Keratinocyte (primary cell): ENCODE data around the gene TXNDC5. TPM values are rescaled to one million over a fixed set of nuclear protein-coding genes. Genes with fewer than 3 reads are reported as not detected.

Experiments used
- DNase-seq: peaks from one replicate; pipeline ENCODE4 v3.0.0-alpha.2; 2011; ENCODE audit warnings: low read depth, missing footprints, low spot score
- FAIRE-seq: peaks from 2 replicates; lab custom pipeline; 2011; peaks lifted over from hg19 to GRCh38; lab: Jason Lieb, UNC
- H2AFZ ChIP-seq: 2 replicates; pipeline ENCODE4 v1.6.0; 2012; ENCODE audit warnings: low read length, control low read depth, inconsistent platforms; ENCODE audit not compliant: control insufficient read depth
- H3K27ac ChIP-seq: 2 replicates; pipeline ENCODE4 v1.5.1; 2011; ENCODE audit warnings: low read length; ENCODE audit not compliant: control insufficient read depth, insufficient read depth
- H3K27me3 ChIP-seq: 3 replicates; pipeline ENCODE4 v1.6.0; 2011; ENCODE audit warnings: low read length; ENCODE audit not compliant: control insufficient read depth, insufficient read depth; ENCODE audit errors: extremely low read depth
- H3K36me3 ChIP-seq, 2 experiments: 2 replicates in 1 of 2; 3 replicates in 1 of 2; pipeline ENCODE4 v1.5.1; 2011; ENCODE audit warnings: low read length in 2 of 2, mild to moderate bottlenecking in 1 of 2; ENCODE audit not compliant: control insufficient read depth in 2 of 2, insufficient read depth in 2 of 2; ENCODE audit errors: extremely low read depth in 1 of 2
- H3K4me1 ChIP-seq: 3 replicates; pipeline ENCODE4 v1.5.1; 2011; ENCODE audit warnings: low read length; ENCODE audit not compliant: control insufficient read depth, insufficient read depth; ENCODE audit errors: extremely low read depth
- H3K4me2 ChIP-seq: 3 replicates; pipeline ENCODE4 v1.6.0; 2011; ENCODE audit warnings: low read depth, low read length; ENCODE audit not compliant: control insufficient read depth, insufficient read depth; ENCODE audit errors: extremely low read depth
- H3K4me3 ChIP-seq, 3 experiments: fragments of 200-600 bp in 1 of 3; sonication (generic) in 1 of 3; 2 replicates in 2 of 3; 3 replicates in 1 of 3; pipeline ENCODE4 v1.5.1; 2011 to 2016; ENCODE audit warnings: low read length in 3 of 3, mild to moderate bottlenecking in 3 of 3, control low read depth in 2 of 3, inconsistent platforms in 1 of 3, low read depth in 1 of 3, mixed read lengths in 1 of 3, mixed run types in 1 of 3, moderate library complexity in 1 of 3; ENCODE audit not compliant: control insufficient read depth in 2 of 3, insufficient read depth in 2 of 3; ENCODE audit errors: extremely low read depth in 1 of 3
- H3K79me2 ChIP-seq: 2 replicates; pipeline ENCODE4 v1.6.0; 2012; ENCODE audit warnings: low read length; ENCODE audit not compliant: control insufficient read depth, insufficient read depth
- H3K9ac ChIP-seq: 3 replicates; pipeline ENCODE4 v1.6.0; 2011; ENCODE audit warnings: low read length; ENCODE audit not compliant: control insufficient read depth, insufficient read depth; ENCODE audit errors: extremely low read depth
- H3K9me1 ChIP-seq: 3 replicates; pipeline ENCODE4 v1.6.0; 2011; ENCODE audit warnings: low read length; ENCODE audit not compliant: control insufficient read depth, insufficient read depth; ENCODE audit errors: extremely low read depth
- H3K9me3 ChIP-seq: 2 replicates; pipeline ENCODE4 v1.5.1; 2012; ENCODE audit warnings: low read depth, low read length; ENCODE audit not compliant: control insufficient read depth
- H4K20me1 ChIP-seq: 3 replicates; pipeline ENCODE4 v1.6.0; 2011; ENCODE audit warnings: low read length; ENCODE audit not compliant: control insufficient read depth, insufficient read depth; ENCODE audit errors: extremely low read depth
- CTCF ChIP-seq, 3 experiments: IDR thresholded peaks in 1 of 3; conservative IDR thresholded peaks in 1 of 3; optimal IDR thresholded peaks in 1 of 3; 2 replicates in 2 of 3; 3 replicates in 1 of 3; pipeline versions ENCODE3 to v1.5.1; 2011; ENCODE audit warnings: low read length in 3 of 3, mild to moderate bottlenecking in 3 of 3, moderate library complexity in 2 of 3, control low read depth in 1 of 3, inconsistent platforms in 1 of 3; ENCODE audit not compliant: insufficient read depth in 2 of 3; ENCODE audit errors: extremely low read depth in 1 of 3
- EZH2 ChIP-seq: IDR thresholded peaks from one replicate; pipeline ENCODE4 v1.6.1; 2012; ENCODE audit warnings: inconsistent platforms, mild to moderate bottlenecking, low read length, moderate library complexity
- dilution Hi-C: fragments of 300-500 bp; cut with MboI; formaldehyde crosslinking; loops from one replicate; pipeline ENCODE4 v1.7.0; 2020; ENCODE audit warnings: low sequenced_read_pairs; ENCODE audit not compliant: extremely low pct_ligation_motif_present
- polyA plus RNA-seq, 5 experiments: library from polyadenylated mRNA; depleted of rRNA in 3 of 5; stranded (reverse) in 3 of 5; stranded (forward) in 1 of 5; unstranded in 1 of 5; fragments of >200 nt; gene quantifications; 1 replicate in 1 of 5; 2 replicates in 3 of 5; 3 replicates in 1 of 5; pipeline versions ENCODE4 v1.2.1 to v1.2.3, GENCODE V29; 2011 to 2012; ENCODE audit warnings: missing spikeins in 2 of 5, low read depth in 1 of 5, low replicate concordance in 1 of 5

TXNDC5 gene
- polyA plus RNA-seq, 1 donor (not counting 4 experiments of a cell fraction or from before 2014, with no cell fraction given): 112 TPM

GRCh38 chr6:7921632-7922092, 11.1 kb upstream of the TXNDC5 start:
- Histone ChIP-seq H3K4me3 (no peak overlapping the region), H3K27ac (no peak overlapping the region), H3K4me1 (peaks cover 9% of the 10 kb centered on the region), H3K36me3 (no peaks in the 10 kb centered on the region), H2AFZ (no peak overlapping the region), H3K9me1 (no peaks in the 10 kb centered on the region), H3K9me3 (no peaks in the 10 kb centered on the region), H3K27me3 (no peaks in the 10 kb centered on the region), H3K79me2 (no peaks in the 10 kb centered on the region), H3K9ac (no peak overlapping the region), H3K4me2 (no peak overlapping the region), H4K20me1 (no peaks in the 10 kb centered on the region)
- FAIRE-seq (no peak), DNase-seq (no peak)
- dilution Hi-C loops: no loop called here
- no peak for TF ChIP-seq CTCF (optimal IDR thresholded peaks at IDR 0.05 in 1 of 3, IDR thresholded peaks at IDR 0.05 in 1 of 3, conservative IDR thresholded peaks at IDR 0.05 in 1 of 3; ENCODE audit: extremely low read depth in 1 of 3, insufficient read depth in 2 of 3, low read length in 3 of 3)
- no peak for TF ChIP-seq EZH2

GRCh38 chr6:7921046-7921445, 10.5 kb upstream of the TXNDC5 start:
- Histone ChIP-seq H2AFZ (no peak overlapping the region), H3K9me3 (no peaks in the 10 kb centered on the region), H3K36me3 (no peaks in the 10 kb centered on the region), H3K4me3 (no peak overlapping the region), H3K9ac (no peak overlapping the region), H3K27ac (no peak overlapping the region), H3K4me2 (no peak overlapping the region), H4K20me1 (no peaks in the 10 kb centered on the region), H3K9me1 (no peaks in the 10 kb centered on the region), H3K27me3 (no peaks in the 10 kb centered on the region), H3K79me2 (no peaks in the 10 kb centered on the region), H3K4me1 (peaks cover 9% of the 10 kb centered on the region)
- TF ChIP-seq EZH2 (no peak), CTCF (optimal IDR thresholded peaks at IDR 0.05 in 1 of 3, IDR thresholded peaks at IDR 0.05 in 1 of 3, conservative IDR thresholded peaks at IDR 0.05 in 1 of 3; ENCODE audit: extremely low read depth in 1 of 3, insufficient read depth in 2 of 3, low read length in 3 of 3) (no peak)
- FAIRE-seq (no peak), DNase-seq (no peak)
- dilution Hi-C loops: no loop called here
